IMR-90 (cell line): ENCODE measurements around the gene UBR1.

ENCODE experiments used
- BHLHE40 ChIP-seq: fragments of 150-350 bp; IDR thresholded peaks from 2 replicates; pipeline ENCODE4 v1.6.1; 2016; ENCODE audit warnings: mild to moderate bottlenecking, low read depth, low read length
- CEBPB ChIP-seq: IDR thresholded peaks from 2 replicates; pipeline ENCODE4 v1.6.1; 2012; ENCODE audit warnings: low read depth, low read length, improper control_type of control experiment
- CTCF ChIP-seq: conservative IDR thresholded peaks from 2 replicates; pipeline ENCODE4 v1.5.1; 2012; ENCODE audit warnings: mild to moderate bottlenecking, low read depth, low read length, improper control_type of control experiment
- ELK1 ChIP-seq: fragments of 150-350 bp; IDR thresholded peaks from 2 replicates; pipeline ENCODE4 v1.6.1; 2016; ENCODE audit warnings: low read depth, mild to moderate bottlenecking, low read length, moderate library complexity, borderline replicate concordance
- MAFK ChIP-seq: IDR thresholded peaks from 2 replicates; pipeline ENCODE4 v1.6.1; 2012; ENCODE audit warnings: low read depth, low read length, improper control_type of control experiment
- MAZ ChIP-seq: IDR thresholded peaks from 2 replicates; pipeline ENCODE4 v1.6.1; 2012; ENCODE audit warnings: low read depth, mild to moderate bottlenecking, low read length, improper control_type of control experiment, moderate library complexity, borderline replicate concordance
- MXI1 ChIP-seq: IDR thresholded peaks from 2 replicates; pipeline ENCODE4 v1.6.1; 2012; ENCODE audit warnings: low read depth, mild to moderate bottlenecking, low read length, moderate library complexity, borderline replicate concordance
- POLR2A ChIP-seq: IDR thresholded peaks from 2 replicates; pipeline ENCODE4 v1.6.1; 2012; ENCODE audit warnings: mild to moderate bottlenecking, low read depth, low read length
- RAD21 ChIP-seq: IDR thresholded peaks from 2 replicates; pipeline ENCODE4 v1.6.1; 2012; ENCODE audit warnings: low read length, improper control_type of control experiment
- RCOR1 ChIP-seq: IDR thresholded peaks from 2 replicates; pipeline ENCODE4 v1.6.1; 2012; ENCODE audit warnings: mild to moderate bottlenecking, low read length, improper control_type of control experiment; ENCODE audit not compliant: insufficient replicate concordance
- RFX5 ChIP-seq: IDR thresholded peaks from 2 replicates; pipeline ENCODE4 v1.8.0; 2012; ENCODE audit warnings: low read depth, mild to moderate bottlenecking, low read length, moderate library complexity
- SMC3 ChIP-seq: fragments of 150-350 bp; IDR thresholded peaks from 2 replicates; pipeline ENCODE4 v1.6.1; 2016; ENCODE audit warnings: low read depth, mild to moderate bottlenecking, antibody characterized with exemption, low read length, moderate library complexity

GRCh38 chr15:43008150-43008549 lies 97.7 kb downstream of the UBR1 start:
- TF ChIP-seq CTCF (no peak), MAZ (no peak), RCOR1 (no peak), BHLHE40 (no peak), CEBPB (no peak), POLR2A (no peak), ELK1 (no peak), MAFK (no peak), RAD21 (no peak), SMC3 (no peak), RFX5 (no peak), MXI1 (no peak)
